Esophagus muscularis mucosa (tissue), 3 donors: Measurements from ENCODE around the gene TENM4.

Experiments
- CTCF ChIP-seq, 3 experiments: fragments of 200-600 bp in 2 of 3; fragments of 450-650 bp in 1 of 3; sonication (generic) in 2 of 3; IDR thresholded peaks; one replicate each; pipeline ENCODE4 v1.5.1; 2017 to 2019; ENCODE audit warnings: antibody characterized with exemption in 3 of 3, mild to moderate bottlenecking in 2 of 3, moderate library complexity in 1 of 3
- EP300 ChIP-seq: sonication (generic); formaldehyde crosslinking; IDR thresholded peaks from one replicate; pipeline ENCODE4 v1.6.1; 2017; ENCODE audit warnings: antibody characterized with exemption

- TF ChIP-seq EP300 (no peak), CTCF (IDR thresholded peaks at IDR 0.05) (no peak)
Measured at GRCh38 chr11:79035881-79036280, 404.9 kb downstream of the TENM4 start.
